ENCODE data around the gene PLEKHG5.

DNA sequence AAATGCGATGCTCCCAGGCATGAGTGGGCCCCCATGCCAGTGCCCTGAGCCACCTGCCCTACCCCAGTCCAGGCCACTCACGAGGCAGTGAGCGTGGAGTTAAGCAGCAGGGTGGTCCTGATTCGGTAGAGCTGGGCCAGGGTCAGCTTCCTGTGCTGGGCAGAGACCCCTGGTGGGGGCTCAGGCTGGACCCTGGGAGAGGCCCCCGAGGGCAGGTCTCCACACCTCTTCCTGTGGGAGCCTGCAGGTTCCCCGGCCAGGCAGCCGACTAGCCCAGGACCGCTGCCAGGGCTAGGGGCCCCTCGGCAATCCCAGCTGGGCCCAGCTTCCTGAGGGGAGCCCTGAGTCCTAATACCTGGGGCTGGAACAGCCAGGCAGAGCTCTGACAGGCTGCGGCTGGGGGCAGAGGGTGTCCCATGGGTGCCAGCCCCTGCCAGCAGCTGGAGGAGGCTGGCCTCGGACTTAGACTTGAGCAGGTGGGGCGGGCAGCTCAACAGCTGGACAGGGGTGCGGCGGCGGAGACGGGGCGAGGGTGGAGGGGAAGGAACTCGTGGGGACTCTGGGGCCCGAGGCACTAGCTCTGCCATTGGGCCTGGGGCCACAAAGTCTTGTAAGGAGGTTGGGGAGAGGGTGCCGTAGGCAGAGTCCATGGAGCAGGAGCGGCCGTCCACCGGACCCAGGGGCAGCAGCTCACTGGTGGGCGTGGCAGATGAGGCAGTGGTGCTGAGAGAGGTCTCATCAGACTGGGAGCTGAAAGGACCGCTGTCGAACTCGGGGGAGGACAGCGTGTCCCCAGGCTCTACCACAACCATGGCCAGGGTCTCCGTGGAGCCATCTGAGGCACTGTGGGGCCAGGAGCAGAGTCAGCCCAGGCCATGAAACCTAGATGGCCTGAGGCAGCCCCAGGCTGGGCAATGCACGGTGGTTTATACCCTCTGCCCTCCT lies 23.5 kb downstream of the PLEKHG5 start:
- TF ChIP-seq, protein P1, sequence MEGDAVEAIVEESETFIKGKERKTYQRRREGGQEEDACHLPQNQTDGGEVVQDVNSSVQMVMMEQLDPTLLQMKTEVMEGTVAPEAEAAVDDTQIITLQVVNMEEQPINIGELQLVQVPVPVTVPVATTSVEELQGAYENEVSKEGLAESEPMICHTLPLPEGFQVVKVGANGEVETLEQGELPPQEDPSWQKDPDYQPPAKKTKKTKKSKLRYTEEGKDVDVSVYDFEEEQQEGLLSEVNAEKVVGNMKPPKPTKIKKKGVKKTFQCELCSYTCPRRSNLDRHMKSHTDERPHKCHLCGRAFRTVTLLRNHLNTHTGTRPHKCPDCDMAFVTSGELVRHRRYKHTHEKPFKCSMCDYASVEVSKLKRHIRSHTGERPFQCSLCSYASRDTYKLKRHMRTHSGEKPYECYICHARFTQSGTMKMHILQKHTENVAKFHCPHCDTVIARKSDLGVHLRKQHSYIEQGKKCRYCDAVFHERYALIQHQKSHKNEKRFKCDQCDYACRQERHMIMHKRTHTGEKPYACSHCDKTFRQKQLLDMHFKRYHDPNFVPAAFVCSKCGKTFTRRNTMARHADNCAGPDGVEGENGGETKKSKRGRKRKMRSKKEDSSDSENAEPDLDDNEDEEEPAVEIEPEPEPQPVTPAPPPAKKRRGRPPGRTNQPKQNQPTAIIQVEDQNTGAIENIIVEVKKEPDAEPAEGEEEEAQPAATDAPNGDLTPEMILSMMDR (IDR thresholded peaks at IDR 0.05), result no peak
- TF ChIP-seq EP300 (IDR thresholded peaks at IDR 0.05) (no peak), POLR2A (IDR thresholded peaks at IDR 0.05; ENCODE audit: low read depth) (no peak), POLR2AphosphoS5 (IDR thresholded peaks at IDR 0.05) (no peak)
